GM20000 (cell line): ENCODE results near the gene RELL1.

Experiments used
- DNase-seq: peaks from one replicate; pipeline ENCODE4 v3.0.0; 2012; ENCODE audit warnings: low spot score
- TF ChIP-seq, protein P1 (sequence below): IDR thresholded peaks from 2 replicates; pipeline ENCODE4 v1.5.1; 2012; ENCODE audit warnings: mild to moderate bottlenecking, control low read depth; ENCODE audit errors: extremely low read depth, missing control alignments

RELL1 gene

GRCh38 chr4:37693030-37693429 is 6.9 kb upstream of the RELL1 start:
- no peak for DNase-seq
- TF ChIP-seq, protein P1, sequence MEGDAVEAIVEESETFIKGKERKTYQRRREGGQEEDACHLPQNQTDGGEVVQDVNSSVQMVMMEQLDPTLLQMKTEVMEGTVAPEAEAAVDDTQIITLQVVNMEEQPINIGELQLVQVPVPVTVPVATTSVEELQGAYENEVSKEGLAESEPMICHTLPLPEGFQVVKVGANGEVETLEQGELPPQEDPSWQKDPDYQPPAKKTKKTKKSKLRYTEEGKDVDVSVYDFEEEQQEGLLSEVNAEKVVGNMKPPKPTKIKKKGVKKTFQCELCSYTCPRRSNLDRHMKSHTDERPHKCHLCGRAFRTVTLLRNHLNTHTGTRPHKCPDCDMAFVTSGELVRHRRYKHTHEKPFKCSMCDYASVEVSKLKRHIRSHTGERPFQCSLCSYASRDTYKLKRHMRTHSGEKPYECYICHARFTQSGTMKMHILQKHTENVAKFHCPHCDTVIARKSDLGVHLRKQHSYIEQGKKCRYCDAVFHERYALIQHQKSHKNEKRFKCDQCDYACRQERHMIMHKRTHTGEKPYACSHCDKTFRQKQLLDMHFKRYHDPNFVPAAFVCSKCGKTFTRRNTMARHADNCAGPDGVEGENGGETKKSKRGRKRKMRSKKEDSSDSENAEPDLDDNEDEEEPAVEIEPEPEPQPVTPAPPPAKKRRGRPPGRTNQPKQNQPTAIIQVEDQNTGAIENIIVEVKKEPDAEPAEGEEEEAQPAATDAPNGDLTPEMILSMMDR, result no peak

GRCh38 chr4:37690976-37691375 is 4.8 kb upstream of the RELL1 start:
- TF ChIP-seq, protein P1, result no peak
- DNase-seq, result no peak

DNA sequence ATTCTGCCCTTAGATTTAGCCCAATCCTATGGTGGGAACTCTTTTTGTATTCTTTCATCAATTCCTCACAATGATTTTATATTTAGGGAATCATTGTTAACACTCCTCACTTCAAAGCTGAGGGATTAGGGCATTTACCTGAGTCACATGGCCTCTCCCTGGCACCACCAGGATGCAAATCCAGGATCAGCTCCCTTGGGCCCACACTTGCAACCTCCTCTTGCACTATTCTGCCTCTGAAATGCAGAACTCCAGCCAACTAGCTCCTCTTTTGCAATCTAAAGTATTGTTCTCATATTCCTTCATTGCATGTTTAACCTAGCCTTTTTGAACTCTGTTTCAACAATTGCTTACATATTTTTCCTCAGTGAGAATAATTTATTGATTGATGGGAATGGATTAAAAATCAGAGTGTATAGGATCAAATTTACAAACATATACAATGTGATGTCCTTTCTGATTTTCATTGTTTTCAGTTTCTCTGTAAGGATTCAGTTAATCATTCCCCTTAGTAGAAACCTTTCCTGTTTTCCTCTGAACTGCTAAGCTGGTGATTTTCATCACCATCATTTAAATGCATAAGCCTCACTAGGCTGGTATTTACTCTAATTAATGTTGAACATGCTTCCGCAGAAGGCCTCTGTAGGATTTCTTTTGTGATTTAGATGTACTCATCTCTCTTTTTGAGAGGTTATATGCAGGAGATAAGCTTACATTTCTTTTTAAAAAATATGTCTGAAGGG is 3.3 kb upstream of the RELL1 start:
- TF ChIP-seq, protein P1, result no peak
- DNase-seq, result no peak

GRCh38 chr4:37687681-37688080 is 1.5 kb upstream of the RELL1 start:
- DNase-seq, result no peak
- TF ChIP-seq, protein P1, result no peak

DNA sequence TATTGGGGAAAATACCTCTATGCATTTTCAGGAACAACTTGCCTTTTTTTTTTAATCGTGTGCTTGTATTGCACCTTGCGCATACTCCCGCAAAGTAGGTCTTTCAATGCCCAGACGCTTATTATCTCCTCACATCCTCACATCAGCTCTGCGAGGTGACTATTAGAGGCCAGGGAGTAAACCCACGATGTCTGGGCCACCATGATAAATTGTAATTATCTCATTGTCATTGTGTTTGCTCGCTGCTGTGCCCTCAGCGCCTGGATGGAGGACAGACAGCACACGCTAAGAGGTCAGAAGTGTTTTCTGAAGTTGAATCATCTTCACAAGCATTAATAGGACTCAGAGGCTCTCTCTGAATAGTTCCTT is 1.0 kb upstream of the RELL1 start:
- DNase-seq, result no peak
- TF ChIP-seq, protein P1, result no peak

GRCh38 chr4:37685823-37686372 is 278 bp downstream of the RELL1 start:
- TF ChIP-seq, protein P1, result no peak
- DNase-seq, result no peak

- TF ChIP-seq, protein P1, result no peak
- no peak for DNase-seq
Measured at GRCh38 chr4:37685161-37685822, 884 bp downstream of the RELL1 start.
